NCI-H2196 (cell line): ENCODE results near the gene CUL7.
"Not testable (repeated sequence)": the region's sequence is repeated elsewhere in the genome, so short reads cannot be mapped to it uniquely, and the experiment has no call there.

Experiments used
- DNase-seq: peaks from one replicate; lab custom pipeline; 2025; ENCODE audit not compliant: unreplicated experiment; lab: John Stamatoyannopoulos, UW

Gene CUL7

DNA sequence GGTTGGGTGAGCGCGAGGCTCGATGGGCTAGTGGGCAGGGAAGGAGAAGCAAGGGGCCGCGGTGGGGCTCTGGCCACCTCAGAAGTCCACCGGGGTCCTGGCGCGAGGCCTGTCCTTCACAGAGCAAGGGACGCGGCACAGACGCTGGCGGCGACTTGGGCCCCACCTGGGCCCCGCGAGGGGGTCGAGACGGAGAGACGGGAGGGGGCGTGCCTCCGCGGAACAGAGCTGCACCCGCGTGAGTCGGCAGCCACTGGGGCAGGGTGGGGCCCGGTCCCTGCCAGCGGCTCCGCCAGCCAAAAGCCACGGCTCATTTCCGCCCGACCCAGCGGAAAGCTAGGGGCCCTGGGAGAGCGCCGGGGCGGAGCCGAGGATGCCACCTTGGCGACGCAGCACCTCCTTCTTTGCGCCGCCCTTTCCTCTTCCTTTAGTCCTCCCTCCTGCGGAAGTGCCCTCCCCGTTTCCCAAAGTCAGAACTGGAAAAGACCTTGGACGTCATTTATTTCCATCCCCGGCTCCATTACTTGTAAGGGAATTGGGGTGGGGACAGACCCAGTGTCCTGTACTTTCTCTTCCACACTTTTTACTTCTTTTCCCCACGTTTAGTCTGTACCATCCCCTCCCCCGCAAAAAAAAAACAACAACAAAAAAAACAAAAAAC lies at the start of gene CUL7:
Gene CUL7 (minus strand): TSS at position 307 of the 661 bp plus-strand sequence. CDS start 1,063 bp downstream, outside the sequence.
- DNase-seq: peak; percentile 95

DNA sequence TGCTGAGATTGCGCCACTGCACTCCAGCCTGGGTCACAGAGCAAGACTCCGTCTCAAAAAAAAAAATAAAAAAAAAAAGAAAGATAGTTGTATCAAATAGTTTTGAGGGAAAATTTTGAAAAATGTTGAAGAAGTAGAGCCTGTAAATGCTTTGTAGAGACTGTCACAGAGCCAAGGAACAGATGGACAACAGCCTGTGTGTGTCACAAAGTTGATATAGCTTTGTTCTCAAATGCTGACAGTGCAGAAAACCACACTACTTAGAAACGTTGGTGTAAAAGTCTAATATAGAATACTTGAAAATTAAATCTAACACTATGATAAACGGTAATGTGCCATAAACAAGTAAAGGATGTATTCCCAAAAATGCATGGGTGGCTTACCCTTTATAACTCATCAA lies 47.8 kb upstream of the CUL7 start:
- no peak for DNase-seq

DNA sequence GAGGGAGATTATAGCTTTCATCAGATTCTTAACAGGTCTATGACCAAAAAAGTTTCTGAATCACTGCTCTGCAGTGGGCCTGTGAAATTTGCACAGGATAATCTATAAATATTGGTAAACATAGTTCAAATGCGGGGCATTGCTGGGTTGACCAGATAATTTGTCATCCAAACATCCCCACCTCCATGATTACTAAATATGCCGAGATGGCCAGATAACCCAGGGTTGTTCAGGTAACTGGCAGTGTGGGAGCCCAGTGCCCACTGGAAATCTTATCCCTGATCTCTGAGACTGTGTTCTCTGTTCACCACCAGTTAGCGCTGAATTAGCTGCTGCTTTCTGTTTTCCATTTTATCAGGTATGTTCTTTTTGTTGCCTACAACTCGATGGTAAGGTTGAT lies 43.9 kb upstream of the CUL7 start:
- DNase-seq: no peak

DNA sequence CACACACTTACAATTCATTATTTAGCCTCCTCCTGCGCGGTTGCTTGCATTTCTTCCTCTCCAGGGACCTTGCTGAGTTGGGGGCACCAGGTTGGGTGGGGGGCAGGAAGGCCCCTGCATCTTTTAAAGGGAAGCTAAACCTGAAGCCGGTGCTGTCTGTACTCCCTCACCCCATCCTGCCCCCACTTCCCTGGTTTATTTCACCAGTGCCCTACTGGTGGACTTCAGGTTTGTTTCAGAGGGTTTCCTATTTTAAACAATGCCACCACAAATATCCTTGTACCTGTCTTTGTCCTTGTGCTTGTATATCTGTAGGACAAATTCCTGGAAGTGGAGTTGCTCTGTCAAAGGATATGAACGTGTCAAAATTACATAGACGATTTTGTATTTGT lies 43.4 kb upstream of the CUL7 start:
- DNase-seq: no peak

DNA sequence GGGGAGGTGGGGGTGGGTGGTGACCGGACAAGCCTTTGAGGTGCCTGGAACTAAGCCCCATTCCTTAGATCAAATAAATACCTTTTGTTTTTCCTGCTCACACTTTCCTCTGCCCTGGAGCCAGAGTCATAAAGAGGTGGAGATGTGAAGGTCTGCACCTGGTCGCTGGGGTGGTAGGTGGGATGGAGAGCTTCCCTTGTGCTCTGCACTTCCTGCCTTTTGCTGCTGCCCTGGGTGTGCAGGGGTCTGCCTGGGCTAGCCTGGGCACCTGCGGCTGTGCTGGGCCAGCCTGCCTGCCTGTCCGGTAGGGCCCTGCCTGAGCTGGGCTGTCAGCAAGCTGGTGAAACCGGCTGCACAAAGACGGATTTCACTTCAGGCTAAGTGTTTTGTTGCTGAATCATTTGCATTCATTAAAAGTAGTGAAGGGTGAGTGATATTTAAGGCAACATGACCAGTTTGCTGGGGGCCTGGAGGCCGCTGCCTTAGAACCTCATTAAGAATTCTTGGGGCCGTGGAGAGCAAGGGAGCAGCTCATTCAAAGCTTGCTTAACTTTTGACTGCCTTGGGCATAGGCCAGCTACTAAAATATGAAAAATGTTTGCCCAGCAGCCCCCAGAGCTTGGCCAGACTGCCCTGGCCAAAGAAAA lies 42.9 kb upstream of the CUL7 start:
- DNase-seq: no peak

DNA sequence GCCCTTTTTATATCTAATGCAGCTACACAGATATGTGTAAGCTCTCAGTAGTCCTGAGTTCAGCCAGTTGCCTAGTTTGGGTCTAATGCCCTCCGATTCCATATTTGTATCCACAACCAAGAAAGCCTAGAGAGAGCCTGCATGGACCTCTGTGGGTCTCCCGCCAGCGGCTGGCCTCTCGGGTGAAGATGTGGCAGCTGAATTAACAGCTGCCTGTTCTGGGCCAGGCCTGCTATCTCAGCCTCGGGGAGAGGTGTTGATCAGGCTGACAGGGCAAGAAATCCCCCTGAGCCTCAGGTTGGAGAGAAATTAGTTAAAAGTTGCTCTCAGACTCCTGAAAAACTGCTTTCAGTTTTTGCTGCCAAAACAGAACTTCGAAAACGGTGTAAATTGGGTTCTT lies 42.3 kb upstream of the CUL7 start:
- no peak for DNase-seq

DNA sequence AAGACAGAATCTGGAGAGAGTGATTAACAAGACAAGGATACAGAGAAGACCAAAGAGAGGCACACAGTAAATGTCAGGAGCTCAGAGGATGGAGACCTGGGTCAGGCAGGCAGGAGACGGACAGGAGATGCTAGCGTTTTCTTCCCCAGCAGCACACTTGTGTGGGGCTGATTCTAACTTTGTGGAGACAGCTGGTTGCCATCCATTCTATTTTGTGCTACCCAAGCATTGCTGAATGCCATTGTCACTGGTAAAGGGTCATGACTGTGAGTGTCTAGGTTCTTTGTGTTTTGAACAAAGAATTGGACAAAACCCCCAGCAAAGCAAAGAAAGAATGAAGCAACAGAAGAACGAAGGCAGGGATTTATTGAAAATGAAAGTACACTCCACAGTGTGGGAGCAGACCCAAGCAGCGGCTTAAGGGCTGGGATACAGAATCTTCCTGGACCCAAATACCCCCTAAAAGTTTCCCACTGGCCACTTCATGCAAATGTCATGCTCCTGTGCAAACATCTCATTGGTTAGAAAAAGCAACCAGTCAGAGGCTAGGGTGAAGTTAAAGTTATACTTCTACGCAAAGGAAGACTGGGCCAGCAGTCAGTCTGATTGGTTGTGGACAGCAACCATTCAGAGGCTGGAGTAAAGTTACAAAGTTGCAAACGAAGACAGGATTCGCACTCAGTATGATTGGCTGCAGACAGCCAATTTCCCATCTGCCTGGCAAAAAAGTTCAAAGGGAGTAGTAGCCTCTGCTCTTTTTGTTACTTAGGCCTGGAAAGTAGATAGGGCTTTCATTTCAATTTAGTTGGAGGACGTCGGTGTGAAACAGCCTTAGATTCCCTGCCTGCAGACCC lies 40.0 kb upstream of the CUL7 start:
- no peak for DNase-seq

DNA sequence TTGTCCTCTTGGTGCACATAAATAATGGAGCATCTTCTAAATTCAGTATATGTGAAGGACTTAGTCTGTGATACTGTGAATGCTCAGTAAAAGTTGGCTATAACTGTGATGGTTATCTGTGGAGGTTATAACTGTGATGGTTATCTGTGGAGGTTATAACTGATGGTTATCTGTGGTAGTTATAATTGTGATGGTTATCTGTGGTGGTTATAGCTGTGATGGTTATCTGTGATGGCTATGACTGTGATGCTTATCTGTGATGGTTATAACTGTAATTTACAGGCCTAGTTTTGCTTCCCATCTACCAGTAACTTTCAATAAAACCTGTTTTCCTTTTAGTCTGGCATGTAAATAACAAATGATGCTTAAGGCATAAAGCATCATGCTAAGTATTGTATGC lies 39.0 kb upstream of the CUL7 start:
- DNase-seq: no peak

DNA sequence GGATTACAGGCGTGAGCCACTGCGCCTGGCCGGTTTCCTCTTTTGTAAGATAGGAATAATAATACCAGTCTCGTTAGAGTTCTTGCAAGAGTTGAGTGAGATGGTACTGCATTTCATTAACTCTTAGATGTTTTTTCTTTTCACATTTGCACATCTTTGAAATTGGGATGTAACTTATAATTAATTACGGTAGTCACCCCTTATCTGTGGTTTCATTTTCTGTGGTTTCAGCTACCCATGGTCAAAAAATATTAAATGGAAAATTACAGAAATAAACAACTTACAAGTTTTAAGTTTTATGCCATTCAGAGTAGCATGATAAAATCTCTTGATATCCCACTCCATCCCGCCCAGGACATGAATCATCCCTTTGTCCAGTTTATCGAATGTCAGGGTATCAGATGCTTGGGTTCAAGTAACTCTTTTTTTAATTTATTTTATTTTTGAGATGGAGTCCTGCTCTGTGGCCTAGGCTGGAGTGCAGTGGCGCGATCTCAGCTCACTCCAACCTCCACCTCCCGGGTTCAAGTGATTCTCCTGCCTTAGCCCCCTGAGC lies 37.9 kb upstream of the CUL7 start:
- no peak for DNase-seq

DNA sequence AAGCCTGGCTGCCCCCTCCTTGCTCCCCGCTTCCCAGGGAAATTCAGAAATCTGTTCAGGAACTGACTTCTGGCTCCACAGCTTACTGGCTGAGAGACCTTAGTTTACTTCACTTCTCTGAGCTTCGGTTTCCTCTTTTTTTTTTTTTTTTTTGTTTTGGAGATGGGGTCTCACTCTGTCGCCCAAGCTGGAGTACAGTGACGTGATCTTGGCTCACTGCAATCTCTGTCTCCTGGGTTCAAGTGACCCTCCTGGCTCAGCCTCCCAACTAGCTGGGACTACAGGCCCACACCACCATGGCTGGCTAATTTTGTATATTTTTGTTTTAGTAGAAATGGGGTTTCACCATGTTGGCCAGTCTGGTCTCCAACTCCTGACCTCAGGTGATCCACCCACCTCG lies 37.4 kb upstream of the CUL7 start:
- no peak for DNase-seq

DNA sequence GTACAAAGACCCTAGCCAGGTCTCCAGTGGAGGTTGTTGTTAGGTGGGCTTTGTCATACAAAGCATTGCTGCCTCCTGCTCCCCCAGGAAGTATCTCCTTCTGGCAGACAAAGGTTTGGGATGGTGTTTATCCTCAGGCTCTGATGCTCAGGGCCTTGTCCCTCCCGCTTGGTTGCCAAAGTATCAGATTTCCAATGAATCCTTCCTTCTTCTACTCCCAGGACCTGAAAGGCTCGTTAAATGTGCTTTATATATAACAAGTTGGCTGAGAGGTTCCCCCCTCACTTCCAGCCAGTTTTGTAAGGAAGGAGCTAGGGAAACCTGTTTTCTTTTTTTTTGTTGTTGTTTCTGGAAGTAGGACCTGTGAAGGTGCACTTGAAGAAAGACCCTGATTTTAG lies 36.9 kb upstream of the CUL7 start:
- DNase-seq: peak; percentile 29

DNA sequence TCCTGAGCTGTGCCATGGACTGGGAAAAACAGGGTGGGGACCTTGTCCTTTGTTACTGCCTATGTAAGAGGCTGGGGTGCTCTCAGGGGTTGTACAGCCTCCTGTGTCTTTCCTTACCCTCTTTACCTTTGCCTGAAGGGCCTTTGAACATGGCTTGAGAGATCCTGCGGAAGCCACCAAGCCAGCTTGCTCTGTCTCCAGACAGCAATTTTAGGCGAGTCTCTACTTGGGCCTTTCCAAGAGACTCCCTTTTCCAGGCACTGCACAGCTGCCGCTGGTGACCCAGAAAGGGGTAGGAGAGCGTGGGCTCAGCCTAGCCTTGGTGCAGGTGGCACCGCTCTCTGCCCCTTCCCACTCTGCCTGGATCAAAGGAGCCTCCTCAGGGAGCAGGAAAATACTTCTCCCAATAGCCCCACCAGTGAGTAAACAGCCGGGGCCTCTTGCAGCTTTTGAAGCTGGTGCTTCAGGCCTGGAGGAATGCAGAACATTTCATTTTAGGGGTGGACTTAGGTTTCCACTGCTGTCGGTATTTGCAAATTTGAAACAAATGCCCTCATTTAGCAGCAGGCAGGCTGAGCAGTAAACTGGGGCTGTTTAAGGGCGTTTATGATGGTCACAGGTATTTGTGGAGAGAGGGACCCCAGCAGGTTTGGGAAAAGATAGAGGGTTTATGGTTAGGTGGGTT lies 36.4 kb upstream of the CUL7 start:
- no peak for DNase-seq

DNA sequence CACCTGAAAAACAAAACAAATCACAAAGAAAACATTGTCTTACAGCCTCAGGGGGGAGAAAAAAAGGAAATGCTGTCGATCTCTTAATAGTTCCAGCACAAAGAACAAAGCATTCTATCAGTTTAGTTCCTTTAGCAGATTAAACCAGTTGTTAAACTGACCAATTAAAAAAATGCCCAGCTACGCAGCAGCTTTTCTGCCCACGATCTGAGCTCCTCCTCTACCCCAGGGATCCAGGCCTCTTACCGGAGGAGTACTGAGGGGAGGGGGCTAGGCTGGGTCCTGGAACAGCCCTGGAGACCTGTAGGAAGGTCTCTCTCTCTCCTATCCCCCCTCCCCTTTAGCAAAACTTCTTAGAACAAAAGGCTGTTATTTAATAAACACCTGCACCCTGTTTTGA lies 35.8 kb upstream of the CUL7 start:
- DNase-seq: no peak

DNA sequence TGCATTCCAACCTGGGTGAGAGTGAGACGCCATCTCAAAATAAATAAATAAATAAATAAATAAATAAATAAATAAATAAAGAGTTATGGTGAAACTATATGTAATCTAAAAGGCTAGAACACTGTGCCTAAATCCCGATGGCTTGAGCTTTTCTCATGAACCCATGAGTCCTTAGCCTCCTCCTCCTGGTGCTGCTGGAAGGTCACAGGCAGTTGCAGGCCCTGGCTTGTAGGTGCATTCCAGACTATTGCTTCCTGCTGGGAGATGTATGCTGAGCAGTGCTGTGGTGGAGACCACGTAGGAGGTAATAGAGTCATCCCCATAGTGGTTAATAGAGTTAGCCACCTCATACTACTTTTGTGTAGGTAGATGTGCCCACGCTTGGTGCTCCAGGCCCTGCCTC lies 35.0 kb upstream of the CUL7 start:
- DNase-seq: no peak

DNA sequence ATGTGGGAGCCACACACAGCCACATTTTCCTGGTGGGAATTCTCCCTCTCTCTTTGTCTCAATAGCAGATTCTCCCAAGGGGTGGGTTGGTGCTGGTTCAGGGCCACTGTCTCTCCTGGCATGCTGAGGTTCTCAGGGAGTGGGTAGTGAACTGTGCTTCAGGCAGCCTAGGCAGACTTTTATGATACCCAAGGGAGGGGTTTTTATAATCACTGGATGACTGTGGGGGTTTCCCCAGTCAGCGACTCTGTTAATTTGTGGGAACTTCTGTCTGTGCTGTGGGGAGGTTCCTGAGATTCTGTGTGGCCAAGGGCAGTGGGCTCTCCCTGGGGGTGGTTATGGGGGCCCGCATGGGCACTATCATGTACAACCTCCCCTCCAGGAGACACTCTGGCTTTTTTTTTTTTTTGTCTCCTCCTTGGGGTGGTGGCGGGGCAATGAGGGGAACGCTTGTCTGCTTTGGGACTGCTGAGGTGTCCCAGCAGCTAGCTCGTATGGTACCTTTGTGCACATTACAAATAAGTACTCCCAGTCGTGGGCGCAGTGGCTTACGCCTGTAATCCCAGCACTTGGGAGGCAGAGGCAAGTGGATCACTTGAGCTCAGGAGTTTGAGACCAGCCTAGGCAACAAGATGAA lies 32.5 kb upstream of the CUL7 start:
- DNase-seq: no peak

DNA sequence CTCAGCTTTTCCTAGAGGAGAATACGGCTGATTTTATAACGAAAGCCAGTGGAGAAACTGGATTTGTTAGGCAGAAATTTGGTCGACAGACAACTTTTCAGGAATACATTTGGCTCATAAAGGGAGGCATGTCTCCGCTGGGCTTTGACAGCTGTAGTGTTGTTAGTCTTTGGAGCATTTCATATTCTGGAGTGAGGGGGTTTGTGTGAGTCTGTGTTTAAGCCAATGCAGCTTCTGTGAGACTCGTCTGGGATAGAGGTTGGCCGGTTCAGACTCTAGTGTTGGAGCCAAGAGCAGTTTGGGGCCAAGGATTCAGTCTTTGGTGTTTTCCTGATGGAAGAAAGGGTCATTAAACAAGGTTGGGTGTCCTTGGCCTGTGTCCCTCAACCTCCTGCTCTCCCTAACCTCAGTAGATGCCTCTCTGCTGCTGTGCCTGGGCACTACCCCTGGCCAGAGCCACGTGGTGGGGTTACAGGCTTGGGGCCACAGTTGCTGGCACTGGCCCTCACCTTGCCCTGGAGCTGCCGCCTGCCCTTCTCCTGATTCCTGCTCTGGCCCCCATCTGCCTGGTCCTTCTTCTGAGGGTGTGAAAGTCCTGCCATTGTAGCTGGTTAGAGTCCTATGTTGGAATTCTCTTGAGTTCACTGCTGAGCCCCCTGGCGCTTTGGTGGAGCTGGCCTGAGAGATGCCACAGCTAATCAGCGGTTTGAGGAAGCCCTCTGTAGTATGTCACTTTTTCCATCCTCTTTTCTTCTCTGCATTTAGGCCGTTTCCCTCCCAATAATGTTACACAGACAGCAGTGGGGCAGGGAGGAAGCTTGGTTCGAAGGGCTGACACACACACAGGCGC lies 29.4 kb upstream of the CUL7 start:
- DNase-seq: no peak

DNA sequence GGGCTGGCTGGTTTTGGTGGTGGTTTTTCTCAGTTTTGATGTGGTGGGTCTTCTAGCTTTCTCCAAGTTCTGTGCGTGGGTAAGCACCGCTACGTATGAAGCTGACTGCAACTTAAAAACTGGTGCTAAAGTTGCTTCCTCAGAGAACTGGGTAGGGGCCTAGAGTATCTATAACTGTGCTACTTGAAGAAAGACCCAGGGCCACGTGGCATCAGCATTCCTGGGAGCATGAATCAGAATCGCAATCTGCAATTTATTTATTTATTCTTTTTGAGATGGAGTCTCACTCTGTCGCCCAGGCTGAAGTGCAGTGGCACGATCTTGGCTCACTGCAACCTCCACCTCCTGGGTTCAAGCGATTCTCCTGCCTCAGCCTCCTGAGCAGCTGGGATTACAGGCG lies 28.3 kb upstream of the CUL7 start:
- not testable (repeated sequence) for DNase-seq

DNA sequence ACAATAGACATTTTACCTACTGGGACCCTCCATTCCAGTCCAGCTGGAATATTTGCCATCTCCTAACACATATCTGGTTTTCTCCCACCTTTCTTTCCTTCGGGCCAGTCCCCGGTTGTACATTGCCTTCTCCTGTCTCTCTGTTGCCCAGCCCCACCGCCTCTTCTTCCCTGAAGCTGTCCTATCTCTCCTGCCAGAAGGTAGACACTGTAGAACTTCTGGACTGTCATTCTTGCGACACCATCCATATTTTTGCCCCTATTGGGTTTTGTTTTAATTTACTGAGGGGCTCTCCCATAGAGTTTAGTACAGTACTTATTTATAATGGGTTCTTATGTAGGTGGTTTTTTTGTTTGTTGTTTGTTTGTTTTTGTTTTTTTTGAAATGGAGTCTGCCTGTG lies 27.4 kb upstream of the CUL7 start:
- no peak for DNase-seq

DNA sequence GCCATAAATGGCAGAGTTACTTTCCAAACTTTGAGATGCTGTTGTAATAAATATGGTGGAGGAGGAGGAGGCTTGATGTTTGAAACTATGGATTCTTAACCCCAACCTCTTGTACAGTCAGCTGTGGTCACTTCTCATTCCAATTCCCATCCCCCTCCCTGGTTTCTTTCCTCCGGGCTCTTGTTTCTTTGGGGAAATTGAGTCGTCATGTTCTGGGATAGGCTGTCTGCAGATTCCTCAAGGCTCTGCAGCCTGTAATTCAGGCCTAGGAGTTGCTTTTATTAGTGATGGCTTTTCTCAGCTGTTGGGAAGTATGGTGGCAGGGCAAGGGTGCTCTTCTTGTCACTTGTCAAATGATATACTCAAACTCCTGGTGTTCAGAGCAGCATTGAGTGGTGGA lies 25.0 kb upstream of the CUL7 start:
- no peak for DNase-seq

DNA sequence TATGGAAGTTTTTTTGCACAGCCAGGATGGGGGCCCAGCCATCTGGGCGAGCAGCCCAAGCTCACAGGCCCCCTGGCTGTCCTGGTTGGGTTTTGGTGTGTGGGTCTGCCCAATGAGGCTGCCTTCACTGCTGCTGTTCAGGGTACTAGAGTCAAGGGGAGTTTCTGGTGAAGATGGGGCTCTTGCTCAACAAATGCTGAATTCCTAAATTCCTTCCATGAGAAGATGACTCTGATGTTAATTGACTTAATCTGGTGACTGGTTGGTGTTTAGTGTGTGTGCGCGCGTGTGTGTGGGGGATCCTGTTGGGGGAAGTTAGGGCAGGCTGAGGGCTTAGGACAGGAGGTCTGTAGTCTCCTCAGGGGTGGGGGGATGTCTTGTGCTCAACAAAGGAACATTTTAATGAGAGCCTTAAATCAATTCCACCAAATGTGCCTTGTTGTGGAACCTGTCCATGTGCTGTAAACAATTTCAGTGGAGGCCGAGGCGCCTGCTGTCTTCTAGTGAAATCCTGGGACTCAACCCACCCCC lies 24.4 kb upstream of the CUL7 start:
- no peak for DNase-seq
